PC-9 (cell line): ENCODE measurements around the gene CACNA1S. TPM values are rescaled to one million over a fixed set of nuclear protein-coding genes. Genes with fewer than 3 reads are reported as not detected.
A peak's percentile ranks its signal among the peaks of the same experiment; 100 is the strongest.

Experiments used
- BruUV-seq: library from RNA; stranded (reverse); fragments of 400-500 nt; replicated peaks from 2 replicates; lab custom pipeline; 2021; lab: Mats Ljungman, UMichigan
- CTCF ChIA-PET: fragments of 300-600 bp; sonication (Branson Sonifier 250); formaldehyde crosslinking; loops from one replicate; lab custom pipeline; 2022; ENCODE audit warnings: antibody characterized with exemption; lab: Charles Lee
- POLR2A ChIA-PET: fragments of 300-600 bp; sonication (Branson Sonifier 250); formaldehyde crosslinking; loops from one replicate; lab custom pipeline; 2022; ENCODE audit warnings: antibody characterized with exemption; ENCODE audit not compliant: unreplicated experiment; lab: Charles Lee
- DNase-seq, 2 experiments: peaks; one replicate each; pipeline versions ENCODE4 v3.0.0 to v3.0.0-alpha.2; 2015 to 2022; ENCODE audit warnings: mixed read lengths in 1 of 2
- H2AFZ ChIP-seq: fragments of 200-600 bp; sonication (generic); 2 replicates; pipeline ENCODE4 v1.8.1; 2017; ENCODE audit warnings: antibody characterized with exemption
- H3F3A ChIP-seq: fragments of 200-600 bp; sonication (generic); 2 replicates; pipeline ENCODE4 v1.8.1; 2017; ENCODE audit warnings: antibody characterized with exemption, mild to moderate bottlenecking, low read depth; ENCODE audit not compliant: insufficient read depth
- H3K27ac ChIP-seq: fragments of 200-600 bp; sonication (generic); 2 replicates; pipeline ENCODE4 v1.6.1; 2016; ENCODE audit warnings: mixed run types
- H3K27me3 ChIP-seq: fragments of 200-600 bp; sonication (generic); 2 replicates; pipeline ENCODE4 v1.6.1; 2016; ENCODE audit warnings: low read depth, mixed run types; ENCODE audit not compliant: insufficient read depth
- H3K36me3 ChIP-seq: fragments of 200-600 bp; sonication (generic); 2 replicates; pipeline ENCODE4 v1.6.1; 2016; ENCODE audit warnings: low read depth, mixed run types
- H3K4me1 ChIP-seq: fragments of 200-600 bp; sonication (generic); replicated peaks from 2 replicates; pipeline ENCODE4 v1.6.1; 2016; ENCODE audit warnings: mixed run types; ENCODE audit not compliant: insufficient read depth
- H3K4me2 ChIP-seq: fragments of 200-600 bp; sonication (generic); 2 replicates; pipeline ENCODE4 v1.6.1; 2017; ENCODE audit warnings: mixed run types
- H3K4me3 ChIP-seq: fragments of 200-600 bp; sonication (generic); 2 replicates; pipeline ENCODE4 v1.6.1; 2016; ENCODE audit warnings: mixed run types
- H3K79me2 ChIP-seq: fragments of 200-600 bp; sonication (generic); 2 replicates; pipeline ENCODE4 v1.6.1; 2017; ENCODE audit warnings: low read depth, mixed run types
- H3K9me2 ChIP-seq: fragments of 200-600 bp; sonication (generic); 2 replicates; pipeline ENCODE4 v1.8.1; 2017; ENCODE audit warnings: mild to moderate bottlenecking; ENCODE audit not compliant: insufficient read depth
- H3K9me3 ChIP-seq: fragments of 200-600 bp; sonication (generic); 2 replicates; pipeline ENCODE4 v1.8.1; 2016; ENCODE audit warnings: low read depth; ENCODE audit not compliant: insufficient read depth
- H4K20me1 ChIP-seq: fragments of 200-600 bp; sonication (generic); 2 replicates; pipeline ENCODE4 v1.8.1; 2017; ENCODE audit not compliant: insufficient read depth
- CTCF ChIP-seq: fragments of 200-600 bp; sonication (generic); conservative IDR thresholded peaks from 2 replicates; pipeline ENCODE4 v1.6.1; 2017; ENCODE audit warnings: mixed run types, antibody characterized with exemption, mild to moderate bottlenecking, moderate library complexity
- EZH2 ChIP-seq: fragments of 200-600 bp; sonication (generic); IDR thresholded peaks from 2 replicates; pipeline ENCODE4 v1.8.0; 2017; ENCODE audit warnings: antibody characterized with exemption, low read depth
- intact Hi-C: fragments of 100-400 bp; cut with micrococcal nuclease; formaldehyde crosslinking; loops from one replicate; pipeline ENCODE4 v1.10.0; 2022; ENCODE audit not compliant: unreplicated experiment
- total RNA-seq: library from RNA; stranded (reverse); gene quantifications from 2 replicates; pipeline ENCODE4 v1.2.3, GENCODE V29; 2021

Gene CACNA1S
- total RNA-seq, 1 experiment from 2014 or later: not detected

GRCh38 chr1:201026234-201026633 lies 86.0 kb downstream of the CACNA1S start:
- Histone ChIP-seq H3K27me3 (0 out of 2 replicates have a peak, but pooled peaks cover 3% of the 10 kb centered on the region), H3K4me3 (no peak overlapping the region), H3K9me2 (no peaks in the 10 kb centered on the region), H3K4me1 (peaks cover 13% of the 10 kb centered on the region), H3K4me2 (no peak overlapping the region), H3K9me3 (no peaks in the 10 kb centered on the region), H3F3A (no peaks in the 10 kb centered on the region; the same call in 1 of the 2 replicates), H4K20me1 (no peaks in the 10 kb centered on the region), H3K27ac (no peak overlapping the region), H2AFZ (no peak overlapping the region), H3K79me2 (no peaks in the 10 kb centered on the region), H3K36me3 (no peaks in the 10 kb centered on the region)
- CTCF ChIA-PET: interaction anchor here (0.6 to 1.3 kb wide), 3 partner anchors 11 to 322 kb away, joined by 3 to 5 read pairs (median 4); no protein-coding TSS in a partner anchor
- TF ChIP-seq EZH2: no peak
- POLR2A ChIA-PET: no interaction called here
- BruUV-seq: no TSS peak
- intact Hi-C loops: no loop called here
- no peak for DNase-seq

DNA sequence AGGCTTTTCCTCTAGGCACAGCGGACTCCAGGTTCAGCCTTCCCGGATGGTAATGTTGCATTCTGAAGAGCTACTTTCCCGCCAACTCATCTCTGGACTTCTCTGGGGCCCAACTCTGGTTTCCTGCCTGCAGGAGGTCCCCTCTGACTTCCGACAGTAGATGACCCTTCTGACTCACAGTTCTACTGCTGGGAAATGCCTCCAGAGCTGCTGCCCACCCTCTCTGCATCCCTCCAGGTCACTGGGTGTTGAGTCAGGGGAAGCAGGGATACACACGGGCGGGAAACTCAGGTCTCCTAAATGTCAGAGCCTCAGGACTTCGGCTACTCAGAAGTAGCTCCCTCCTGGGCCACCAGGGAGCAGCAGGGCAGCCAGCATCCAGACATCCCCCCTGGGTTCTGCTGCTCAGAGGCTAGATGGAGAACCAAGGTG lies 86.6 kb downstream of the CACNA1S start:
- Histone ChIP-seq H4K20me1 (no peaks in the 10 kb centered on the region), H2AFZ (no peak overlapping the region), H3K9me3 (no peaks in the 10 kb centered on the region), H3K4me3 (no peak overlapping the region), H3K36me3 (no peaks in the 10 kb centered on the region), H3K27me3 (0 out of 2 replicates have a peak, but pooled peaks cover 3% of the 10 kb centered on the region), H3K79me2 (no peaks in the 10 kb centered on the region), H3K9me2 (no peaks in the 10 kb centered on the region), H3K4me1 (peaks cover 16% of the 10 kb centered on the region), H3F3A (peaks cover 3% of the 10 kb centered on the region; the same call in 1 of the 2 replicates), H3K27ac (no peak overlapping the region), H3K4me2 (no peak overlapping the region)
- peak in 1 of 2 experiments; percentile 32 for DNase-seq
- CTCF ChIA-PET: interaction anchor here (1.1 to 1.3 kb wide), 3 partner anchors 10 to 54 kb away, joined by 3 to 5 read pairs (median 3); no protein-coding TSS in a partner anchor
- intact Hi-C loops: no loop called here
- POLR2A ChIA-PET: no interaction called here
- TF ChIP-seq EZH2 (no peak), CTCF (0 out of 2 replicates have a peak, but pooled peaks have one; percentile 43)
- no TSS peak for BruUV-seq

GRCh38 chr1:201024625-201024998 lies 87.6 kb downstream of the CACNA1S start:
- CTCF ChIA-PET: interaction anchor here (1.1 kb wide), 1 partner anchor 53 kb away, joined by 3 read pairs; no protein-coding TSS in a partner anchor
- Histone ChIP-seq H3K9me2 (no peaks in the 10 kb centered on the region), H3K4me2 (no peak overlapping the region), H3K9me3 (no peaks in the 10 kb centered on the region), H3K27me3 (0 out of 2 replicates have a peak, but pooled peaks cover 3% of the 10 kb centered on the region), H3K27ac (no peak overlapping the region), H3F3A (peaks cover 13% of the 10 kb centered on the region; the same call in 1 of the 2 replicates), H3K4me1 (peaks cover 26% of the 10 kb centered on the region), H2AFZ (no peak overlapping the region), H3K36me3 (no peaks in the 10 kb centered on the region), H3K4me3 (no peak overlapping the region), H3K79me2 (no peaks in the 10 kb centered on the region), H4K20me1 (no peaks in the 10 kb centered on the region)
- POLR2A ChIA-PET: interaction anchor here (0.6 kb wide), 1 partner anchor 984 kb away, joined by 7 read pairs; no protein-coding TSS in a partner anchor
- intact Hi-C loops: no loop called here
- BruUV-seq: no TSS peak
- peak in 1 of 2 experiments; percentile 9 for DNase-seq
- no peak for TF ChIP-seq EZH2
- no peak for TF ChIP-seq CTCF
